Keratinocyte (primary cell): ENCODE data around the gene EML1. TPM values are rescaled to one million over a fixed set of nuclear protein-coding genes. Genes with fewer than 3 reads are reported as not detected.

Experiments used
- DNase-seq: peaks from one replicate; pipeline ENCODE4 v3.0.0-alpha.2; 2011; ENCODE audit warnings: low read depth, missing footprints, low spot score
- FAIRE-seq: peaks from 2 replicates; lab custom pipeline; 2011; peaks lifted over from hg19 to GRCh38; lab: Jason Lieb, UNC
- H2AFZ ChIP-seq: 2 replicates; pipeline ENCODE4 v1.6.0; 2012; ENCODE audit warnings: low read length, control low read depth, inconsistent platforms; ENCODE audit not compliant: control insufficient read depth
- H3K27ac ChIP-seq: 2 replicates; pipeline ENCODE4 v1.5.1; 2011; ENCODE audit warnings: low read length; ENCODE audit not compliant: control insufficient read depth, insufficient read depth
- H3K27me3 ChIP-seq: 3 replicates; pipeline ENCODE4 v1.6.0; 2011; ENCODE audit warnings: low read length; ENCODE audit not compliant: control insufficient read depth, insufficient read depth; ENCODE audit errors: extremely low read depth
- H3K36me3 ChIP-seq, 2 experiments: 2 replicates in 1 of 2; 3 replicates in 1 of 2; pipeline ENCODE4 v1.5.1; 2011; ENCODE audit warnings: low read length in 2 of 2, mild to moderate bottlenecking in 1 of 2; ENCODE audit not compliant: control insufficient read depth in 2 of 2, insufficient read depth in 2 of 2; ENCODE audit errors: extremely low read depth in 1 of 2
- H3K4me1 ChIP-seq: 3 replicates; pipeline ENCODE4 v1.5.1; 2011; ENCODE audit warnings: low read length; ENCODE audit not compliant: control insufficient read depth, insufficient read depth; ENCODE audit errors: extremely low read depth
- H3K4me2 ChIP-seq: 3 replicates; pipeline ENCODE4 v1.6.0; 2011; ENCODE audit warnings: low read depth, low read length; ENCODE audit not compliant: control insufficient read depth, insufficient read depth; ENCODE audit errors: extremely low read depth
- H3K4me3 ChIP-seq, 3 experiments: fragments of 200-600 bp in 1 of 3; sonication (generic) in 1 of 3; 2 replicates in 2 of 3; 3 replicates in 1 of 3; pipeline ENCODE4 v1.5.1; 2011 to 2016; ENCODE audit warnings: low read length in 3 of 3, mild to moderate bottlenecking in 3 of 3, control low read depth in 2 of 3, inconsistent platforms in 1 of 3, low read depth in 1 of 3, mixed read lengths in 1 of 3, mixed run types in 1 of 3, moderate library complexity in 1 of 3; ENCODE audit not compliant: control insufficient read depth in 2 of 3, insufficient read depth in 2 of 3; ENCODE audit errors: extremely low read depth in 1 of 3
- H3K79me2 ChIP-seq: 2 replicates; pipeline ENCODE4 v1.6.0; 2012; ENCODE audit warnings: low read length; ENCODE audit not compliant: control insufficient read depth, insufficient read depth
- H3K9ac ChIP-seq: 3 replicates; pipeline ENCODE4 v1.6.0; 2011; ENCODE audit warnings: low read length; ENCODE audit not compliant: control insufficient read depth, insufficient read depth; ENCODE audit errors: extremely low read depth
- H3K9me1 ChIP-seq: 3 replicates; pipeline ENCODE4 v1.6.0; 2011; ENCODE audit warnings: low read length; ENCODE audit not compliant: control insufficient read depth, insufficient read depth; ENCODE audit errors: extremely low read depth
- H3K9me3 ChIP-seq: 2 replicates; pipeline ENCODE4 v1.5.1; 2012; ENCODE audit warnings: low read depth, low read length; ENCODE audit not compliant: control insufficient read depth
- H4K20me1 ChIP-seq: 3 replicates; pipeline ENCODE4 v1.6.0; 2011; ENCODE audit warnings: low read length; ENCODE audit not compliant: control insufficient read depth, insufficient read depth; ENCODE audit errors: extremely low read depth
- EZH2 ChIP-seq: IDR thresholded peaks from one replicate; pipeline ENCODE4 v1.6.1; 2012; ENCODE audit warnings: inconsistent platforms, mild to moderate bottlenecking, low read length, moderate library complexity
- dilution Hi-C: fragments of 300-500 bp; cut with MboI; formaldehyde crosslinking; loops from one replicate; pipeline ENCODE4 v1.7.0; 2020; ENCODE audit warnings: low sequenced_read_pairs; ENCODE audit not compliant: extremely low pct_ligation_motif_present
- polyA plus RNA-seq, 5 experiments: library from polyadenylated mRNA; depleted of rRNA in 3 of 5; stranded (reverse) in 3 of 5; stranded (forward) in 1 of 5; unstranded in 1 of 5; fragments of >200 nt; gene quantifications; 1 replicate in 1 of 5; 2 replicates in 3 of 5; 3 replicates in 1 of 5; pipeline versions ENCODE4 v1.2.1 to v1.2.3, GENCODE V29; 2011 to 2012; ENCODE audit warnings: missing spikeins in 2 of 5, low read depth in 1 of 5, low replicate concordance in 1 of 5
- TF ChIP-seq, protein P1 (sequence below), 3 experiments: IDR thresholded peaks in 1 of 3; conservative IDR thresholded peaks in 1 of 3; optimal IDR thresholded peaks in 1 of 3; 2 replicates in 2 of 3; 3 replicates in 1 of 3; pipeline versions ENCODE3 to v1.5.1; 2011; ENCODE audit warnings: low read length in 3 of 3, mild to moderate bottlenecking in 3 of 3, moderate library complexity in 2 of 3, control low read depth in 1 of 3, inconsistent platforms in 1 of 3; ENCODE audit not compliant: insufficient read depth in 2 of 3; ENCODE audit errors: extremely low read depth in 1 of 3

The EML1 gene
- polyA plus RNA-seq, 1 donor (not counting 4 experiments of a cell fraction or from before 2014, with no cell fraction given), result 0.84 TPM

DNA sequence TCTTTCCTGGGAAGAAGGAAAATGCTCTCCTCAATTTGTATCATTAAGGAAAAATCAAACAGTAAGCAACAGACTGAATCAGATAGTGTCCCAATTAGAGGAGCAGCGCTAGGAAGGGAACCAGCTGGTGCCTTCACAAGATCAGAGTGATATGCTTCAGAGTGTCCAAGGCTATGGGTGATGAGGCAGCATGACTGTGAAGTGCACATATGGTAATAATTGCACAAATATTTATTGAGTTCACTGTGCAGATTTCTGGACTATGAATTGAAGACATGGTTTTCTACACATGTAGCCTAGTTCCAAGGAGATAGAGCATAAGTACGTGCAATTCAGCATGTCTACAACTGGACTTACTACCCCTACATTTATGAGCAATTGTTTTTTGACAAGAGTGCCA lies 193.2 kb downstream of the EML1 start:
- no peak for FAIRE-seq
- H2AFZ ChIP-seq, result no peak overlapping the region
- H3K4me3 ChIP-seq, result no peak overlapping the region
- no peaks in the 10 kb centered on the region for H4K20me1 ChIP-seq
- H3K9me3 ChIP-seq, result no peaks in the 10 kb centered on the region
- TF ChIP-seq, protein P1, sequence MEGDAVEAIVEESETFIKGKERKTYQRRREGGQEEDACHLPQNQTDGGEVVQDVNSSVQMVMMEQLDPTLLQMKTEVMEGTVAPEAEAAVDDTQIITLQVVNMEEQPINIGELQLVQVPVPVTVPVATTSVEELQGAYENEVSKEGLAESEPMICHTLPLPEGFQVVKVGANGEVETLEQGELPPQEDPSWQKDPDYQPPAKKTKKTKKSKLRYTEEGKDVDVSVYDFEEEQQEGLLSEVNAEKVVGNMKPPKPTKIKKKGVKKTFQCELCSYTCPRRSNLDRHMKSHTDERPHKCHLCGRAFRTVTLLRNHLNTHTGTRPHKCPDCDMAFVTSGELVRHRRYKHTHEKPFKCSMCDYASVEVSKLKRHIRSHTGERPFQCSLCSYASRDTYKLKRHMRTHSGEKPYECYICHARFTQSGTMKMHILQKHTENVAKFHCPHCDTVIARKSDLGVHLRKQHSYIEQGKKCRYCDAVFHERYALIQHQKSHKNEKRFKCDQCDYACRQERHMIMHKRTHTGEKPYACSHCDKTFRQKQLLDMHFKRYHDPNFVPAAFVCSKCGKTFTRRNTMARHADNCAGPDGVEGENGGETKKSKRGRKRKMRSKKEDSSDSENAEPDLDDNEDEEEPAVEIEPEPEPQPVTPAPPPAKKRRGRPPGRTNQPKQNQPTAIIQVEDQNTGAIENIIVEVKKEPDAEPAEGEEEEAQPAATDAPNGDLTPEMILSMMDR (optimal IDR thresholded peaks at IDR 0.05 in 1 of 3, IDR thresholded peaks at IDR 0.05 in 1 of 3, conservative IDR thresholded peaks at IDR 0.05 in 1 of 3; ENCODE audit: extremely low read depth in 1 of 3, insufficient read depth in 2 of 3, low read length in 3 of 3), result no peak
- TF ChIP-seq EZH2, result no peak
- no peak overlapping the region for H3K4me2 ChIP-seq
- H3K9me1 ChIP-seq, result no peaks in the 10 kb centered on the region
- H3K9ac ChIP-seq, result no peak overlapping the region
- H3K27me3 ChIP-seq, result no peaks in the 10 kb centered on the region
- H3K79me2 ChIP-seq, result peaks cover 5% of the 10 kb centered on the region
- dilution Hi-C loops, result no loop called here
- no peak for DNase-seq
- no peaks in the 10 kb centered on the region for H3K36me3 ChIP-seq
- H3K27ac ChIP-seq, result no peak overlapping the region
- no peaks in the 10 kb centered on the region for H3K4me1 ChIP-seq

GRCh38 chr14:99989032-99989431 lies 195.8 kb downstream of the EML1 start:
- dilution Hi-C loops, result no loop called here
- H3K36me3 ChIP-seq, result no peaks in the 10 kb centered on the region
- no peak overlapping the region for H3K4me3 ChIP-seq
- H4K20me1 ChIP-seq, result no peaks in the 10 kb centered on the region
- no peak for TF ChIP-seq EZH2
- TF ChIP-seq, protein P1 (optimal IDR thresholded peaks at IDR 0.05 in 1 of 3, IDR thresholded peaks at IDR 0.05 in 1 of 3, conservative IDR thresholded peaks at IDR 0.05 in 1 of 3; ENCODE audit: extremely low read depth in 1 of 3, insufficient read depth in 2 of 3, low read length in 3 of 3), result no peak
- no peak overlapping the region for H2AFZ ChIP-seq
- no peak overlapping the region for H3K4me2 ChIP-seq
- no peaks in the 10 kb centered on the region for H3K4me1 ChIP-seq
- H3K79me2 ChIP-seq, result no peaks in the 10 kb centered on the region
- no peak for DNase-seq
- no peak overlapping the region for H3K9ac ChIP-seq
- H3K9me3 ChIP-seq, result no peaks in the 10 kb centered on the region
- no peaks in the 10 kb centered on the region for H3K27me3 ChIP-seq
- no peaks in the 10 kb centered on the region for H3K9me1 ChIP-seq
- FAIRE-seq, result no peak
- H3K27ac ChIP-seq, result no peak overlapping the region
